H1 (cell line): ENCODE data around the gene KIDINS220. TPM values are rescaled to one million over a fixed set of nuclear protein-coding genes. Genes with fewer than 3 reads are reported as not detected.

Experiments
- CBX8 ChIP-seq: fragments of 300-800, 300-1000 bp; sonication (generic); IDR thresholded peaks from 2 replicates; pipeline ENCODE4 v1.7.1; 2016; ENCODE audit warnings: low read depth, low read length, borderline replicate concordance
- HDAC2 ChIP-seq, 2 experiments: fragments of 300-600 bp in 1 of 2; sonication (generic) in 1 of 2; IDR thresholded peaks; 2 replicates each; pipeline ENCODE4 v1.6.1; 2011 to 2012; ENCODE audit warnings: low read depth in 2 of 2, low read length in 2 of 2, mild to moderate bottlenecking in 2 of 2, moderate library complexity in 2 of 2, borderline replicate concordance in 1 of 2, inconsistent platforms in 1 of 2
- SIX5 ChIP-seq: IDR thresholded peaks from 2 replicates; pipeline ENCODE4 v1.6.1; 2011; ENCODE audit warnings: mild to moderate bottlenecking, low read depth, low read length
- polyA plus RNA-seq, 7 experiments: library from polyadenylated mRNA; depleted of rRNA in 3 of 7; stranded (reverse) in 5 of 7; unstranded in 2 of 7; fragments of >200 nt in 5 of 7; fragments of 200-250 nt in 2 of 7; gene quantifications; 1 replicate in 5 of 7; 2 replicates in 1 of 7; 4 replicates in 1 of 7; pipeline versions ENCODE4 v1.2.1 to v1.2.3, GENCODE V29; 2011 to 2013; ENCODE audit warnings: missing spikeins in 2 of 7, mixed read lengths in 2 of 7
- total RNA-seq: library from RNA; stranded (reverse); fragmentation: NEBNext Ultra II Directional; extraction: Animal tissue kit (Norgen Biotek cat#: 25700); gene quantifications from 2 replicates; pipeline ENCODE4 v1.2.1, GENCODE V29; 2021

KIDINS220 gene
- total and polyA plus RNA-seq, 2 of the 8 experiments (the other 6 are each of a cell fraction or from before 2014, with no cell fraction given) = 21.2 to 27.1 TPM

- TF ChIP-seq CBX8 (no peak), HDAC2 (IDR thresholded peaks at IDR 0.05; ENCODE audit: borderline replicate concordance in 1 of 2, low read depth in 2 of 2, low read length in 2 of 2) (no peak), SIX5 (no peak)
Observed at GRCh38 chr2:8704906-8705305, 132.5 kb downstream of the KIDINS220 start (continued).
